GM12892 (cell line): Measurements from ENCODE around the gene NXF3.

Source experiments
- POLR2A ChIP-seq: IDR thresholded peaks from 2 replicates; pipeline ENCODE4 v1.6.1; 2011; ENCODE audit warnings: low read depth, low read length, control low read depth
- POLR2AphosphoS5 ChIP-seq: IDR thresholded peaks from 2 replicates; pipeline ENCODE4 v1.6.1; 2011; ENCODE audit warnings: low read depth, low read length, control low read depth
- TAF1 ChIP-seq: IDR thresholded peaks from 2 replicates; pipeline ENCODE4 v1.6.1; 2011; ENCODE audit warnings: low read depth, mild to moderate bottlenecking, control low read depth, low read length, borderline replicate concordance

DNA sequence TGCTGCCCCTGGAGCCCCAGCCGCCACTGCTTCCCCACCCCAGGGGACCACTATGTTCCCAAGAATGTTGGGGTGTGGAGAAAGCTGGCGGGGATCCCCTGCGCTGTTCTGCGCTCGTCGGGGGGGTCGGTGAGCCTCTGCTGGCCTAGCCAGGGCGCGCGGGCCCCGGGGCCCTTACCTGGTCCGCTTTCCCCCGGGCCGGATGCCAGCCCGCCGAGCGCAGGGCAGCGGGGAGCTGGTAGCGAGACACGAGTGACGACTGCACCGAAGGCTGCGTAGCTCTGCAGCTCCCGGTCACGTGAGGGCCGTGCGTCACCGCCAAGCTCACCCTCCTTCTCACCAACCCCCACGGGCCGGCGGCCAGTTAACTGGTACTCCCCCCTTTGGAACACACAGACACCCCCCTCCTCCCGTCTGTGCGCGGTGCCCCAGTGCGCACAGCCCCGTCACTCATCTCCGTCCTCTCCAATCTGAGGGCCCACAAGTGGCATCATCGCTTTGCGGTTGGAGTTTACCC lies 29.0 kb downstream of the NXF3 start, which contains the start of gene BEX1:
- TF ChIP-seq POLR2AphosphoS5 (no peak), TAF1 (no peak), POLR2A (no peak)
